ENCODE results near the gene HSDL1. TPM values are rescaled to one million over a fixed set of nuclear protein-coding genes. Genes with fewer than 3 reads are reported as not detected.

HSDL1 gene
- total and polyA plus RNA-seq, 2 donors (not counting 3 experiments of a cell fraction or from before 2014, with no cell fraction given), result 19.9 to 27.9 TPM

- no peak overlapping the region for H3K9ac ChIP-seq (replicated peaks; ENCODE audit: extremely low read depth, insufficient read depth, low read length)
- FAIRE-seq (peak; percentile 70), DNase-seq (ENCODE audit: low read depth, low spot score) (peak; percentile 51)
- ChIA-PET CTCF (interaction anchor here (0.6 to 1.6 kb wide), 12 partner anchors 9 to 407 kb away, joined by 3 to 7 read pairs (median 4); no protein-coding TSS in a partner anchor), POLR2A (no interaction called here)
- peaks cover 17% of the 10 kb centered on the region for H3K4me1 ChIP-seq (ENCODE audit: control insufficient read depth, extremely low read depth, insufficient read depth, low read length)
- H3K27ac ChIP-seq (ENCODE audit: insufficient read depth, low read depth, low read length), result peak overlapping the region; percentile 10
- no peaks in the 10 kb centered on the region for H3K9me3 ChIP-seq (replicated peaks; ENCODE audit: control insufficient read depth, insufficient read depth, low read length)
- peaks cover 23% of the 10 kb centered on the region for H3K79me2 ChIP-seq (ENCODE audit: control insufficient read depth, insufficient read depth, low read length)
- peaks cover 6 to 38% of the 10 kb centered on the region in 2 experiments for H3K36me3 ChIP-seq (ENCODE audit: control insufficient read depth in 2 of 2, extremely low read depth in 1 of 2, insufficient read depth in 2 of 2, low read length in 2 of 2)
- H3K4me3 ChIP-seq (replicated peaks in 1 of 3; ENCODE audit: insufficient read depth in 1 of 3, low read depth in 1 of 3, low read length in 3 of 3), result no peak overlapping the region
- no TSS peak for BruUV-seq (replicated peaks)
- H4K20me1 ChIP-seq (replicated peaks; ENCODE audit: control insufficient read depth, extremely low read depth, insufficient read depth, low read length), result no peaks in the 10 kb centered on the region
- TF ChIP-seq CTCF (IDR thresholded peaks at IDR 0.05; ENCODE audit: extremely low read depth in 1 of 2, insufficient read depth in 1 of 2, low read depth in 1 of 2, low read length in 2 of 2) (peak; percentile 58 to 80), EZH2 (IDR thresholded peaks at IDR 0.05; ENCODE audit: borderline replicate concordance, low read depth, low read length, severe bottlenecking) (no peak)
- H3K4me2 ChIP-seq (ENCODE audit: insufficient read depth, low read length), result no peak overlapping the region
- no peaks in the 10 kb centered on the region for H3K27me3 ChIP-seq (ENCODE audit: control insufficient read depth in 2 of 2, insufficient read depth in 2 of 2, low read length in 2 of 2)
- no peaks in the 10 kb centered on the region for H3K9me1 ChIP-seq (replicated peaks; ENCODE audit: control insufficient read depth, extremely low read depth, insufficient read depth, low read length)
- intact Hi-C loops (cut with micrococcal nuclease) (loop anchor here (1.0 to 2.0 kb wide), 2 partner anchors 39 to 300 kb away; partner anchors contain the start of genes DNAAF1 and HSDL1), dilution Hi-C loops (cut with MboI; ENCODE audit: extremely low pct_ligation_motif_present, low sequenced_read_pairs) (no loop called here)
- no peak overlapping the region for H2AFZ ChIP-seq (ENCODE audit: low read depth, low read length)
Observed at GRCh38 chr16:84183911-84184591, 39.1 kb upstream of the HSDL1 start.

GRCh38 chr16:84183572-84183875 is 38.5 kb upstream of the HSDL1 start:
- ChIA-PET POLR2A (no interaction called here), CTCF (interaction anchor here (0.9 to 1.6 kb wide), 3 partner anchors 300 to 320 kb away, joined by 4 to 5 read pairs (median 5); no protein-coding TSS in a partner anchor)
- Histone ChIP-seq H3K27ac (ENCODE audit: insufficient read depth, low read depth, low read length) (no peak overlapping the region), H4K20me1 (replicated peaks; ENCODE audit: control insufficient read depth, extremely low read depth, insufficient read depth, low read length) (no peaks in the 10 kb centered on the region), H3K9me1 (replicated peaks; ENCODE audit: control insufficient read depth, extremely low read depth, insufficient read depth, low read length) (no peaks in the 10 kb centered on the region), H3K9me3 (replicated peaks; ENCODE audit: control insufficient read depth, insufficient read depth, low read length) (no peaks in the 10 kb centered on the region), H2AFZ (ENCODE audit: low read depth, low read length) (no peak overlapping the region), H3K4me2 (ENCODE audit: insufficient read depth, low read length) (no peak overlapping the region), H3K4me1 (ENCODE audit: control insufficient read depth, extremely low read depth, insufficient read depth, low read length) (peaks cover 17% of the 10 kb centered on the region), H3K79me2 (ENCODE audit: control insufficient read depth, insufficient read depth, low read length) (peaks cover 23% of the 10 kb centered on the region), H3K9ac (replicated peaks; ENCODE audit: extremely low read depth, insufficient read depth, low read length) (no peak overlapping the region), H3K27me3 (ENCODE audit: control insufficient read depth in 2 of 2, insufficient read depth in 2 of 2, low read length in 2 of 2) (no peaks in the 10 kb centered on the region), H3K4me3 (replicated peaks in 1 of 3; ENCODE audit: insufficient read depth in 1 of 3, low read depth in 1 of 3, low read length in 3 of 3) (no peak overlapping the region), H3K36me3 (ENCODE audit: control insufficient read depth in 2 of 2, extremely low read depth in 1 of 2, insufficient read depth in 2 of 2, low read length in 2 of 2) (peaks cover 6 to 40% of the 10 kb centered on the region in 2 experiments)
- FAIRE-seq, result no peak
- intact Hi-C loops (cut with micrococcal nuclease) (no loop called here), dilution Hi-C loops (cut with MboI; ENCODE audit: extremely low pct_ligation_motif_present, low sequenced_read_pairs) (no loop called here)
- no TSS peak for BruUV-seq (replicated peaks)
- no peak for DNase-seq (ENCODE audit: low read depth, low spot score)
- TF ChIP-seq POLR2AphosphoS5 (IDR thresholded peaks at IDR 0.05; ENCODE audit: insufficient read depth, low read depth, low read length) (no peak), MAX (IDR thresholded peaks at IDR 0.05; ENCODE audit: insufficient read depth, insufficient read length) (no peak), POLR2A (IDR thresholded peaks at IDR 0.05; ENCODE audit: low read depth, low read length) (no peak), JUN (IDR thresholded peaks at IDR 0.05; ENCODE audit: borderline replicate concordance, insufficient read depth, insufficient read length, low read depth) (no peak), FOS (IDR thresholded peaks at IDR 0.05; ENCODE audit: borderline replicate concordance, insufficient read depth, low read length) (no peak), MYC (IDR thresholded peaks at IDR 0.05; ENCODE audit: low read depth, low read length) (no peak), GATA2 (IDR thresholded peaks at IDR 0.05; ENCODE audit: insufficient read depth, insufficient read length, low read depth, low read length) (no peak)
